Right atrium auricular region (tissue), 2 donors: ENCODE data around the gene FAM83F. TPM values are rescaled to one million over a fixed set of nuclear protein-coding genes. Genes with fewer than 3 reads are reported as not detected.

Source experiments
- DNase-seq: peaks from one replicate; pipeline ENCODE4 v3.0.0-alpha.2; 2019; ENCODE audit warnings: low spot score
- H3K27ac ChIP-seq, 2 donors: fragments of 200-600 bp; sonication (generic); 1 replicate in 1 of 2; 2 replicates in 1 of 2; pipeline ENCODE4 v1.5.1; 2016 to 2019
- H3K27me3 ChIP-seq, 2 donors: fragments of 200-600 bp; sonication (generic); one replicate each; pipeline versions ENCODE4 v1.5.1 to v1.6.0; 2017 to 2019
- H3K36me3 ChIP-seq: fragments of 200-600 bp; sonication (generic); one replicate; pipeline ENCODE4 v1.5.1; 2016
- H3K4me1 ChIP-seq, 2 donors: fragments of 200-600 bp; sonication (generic); one replicate each; pipeline versions ENCODE4 v1.5.1 to v1.6.0; 2017 to 2019
- H3K4me3 ChIP-seq, 2 donors: fragments of 200-600 bp; sonication (generic); 1 replicate in 1 of 2; 2 replicates in 1 of 2; pipeline ENCODE4 v1.5.1; 2017 to 2019; ENCODE audit warnings: mild to moderate bottlenecking in 1 of 2, moderate library complexity in 1 of 2
- H3K9me3 ChIP-seq, 2 donors: fragments of 200-600 bp; sonication (generic); one replicate each; pipeline ENCODE4 v1.5.1; 2019
- total RNA-seq, 2 donors: library from RNA; depleted of rRNA; stranded (reverse); fragments of >200 nt; gene quantifications; one replicate each; pipeline ENCODE4 v1.1.0, GENCODE V29; 2016
- TF ChIP-seq, protein P1 (sequence below), 2 donors: fragments of 200-600 bp; sonication (generic); IDR thresholded peaks; one replicate each; pipeline ENCODE4 v1.5.1; 2019; ENCODE audit warnings: antibody characterized with exemption in 2 of 2

The FAM83F gene
- total RNA-seq, 2 donors from 2014 or later, result 4.4 to 4.6 TPM

DNA sequence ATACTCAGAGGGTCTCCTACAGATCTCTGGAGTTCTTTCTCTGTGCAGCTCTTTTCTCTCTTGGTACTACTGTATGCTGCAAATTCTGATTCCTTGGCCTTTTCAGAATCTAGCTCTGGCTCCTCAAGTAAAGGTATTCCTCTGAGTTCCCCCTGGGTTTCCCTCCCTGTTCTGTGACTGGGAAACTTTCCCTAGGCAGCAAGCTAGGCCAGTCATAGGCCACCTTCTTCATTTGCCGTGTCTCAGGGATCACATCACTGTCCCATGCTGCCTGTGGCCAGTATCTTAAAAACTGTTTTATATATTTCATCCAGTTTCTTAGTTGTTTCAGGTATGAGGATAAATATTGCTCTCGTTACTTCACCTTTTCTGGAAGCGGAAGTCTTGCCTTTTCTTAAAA, 71.2 kb downstream of the FAM83F start:
- Histone ChIP-seq H3K36me3 (no peaks in the 10 kb centered on the region), H3K9me3 (no peaks in the 10 kb centered on the region), H3K27ac (no peak overlapping the region), H3K4me1 (peaks cover 0 to 16% of the 10 kb centered on the region in 2 donors), H3K27me3 (no peaks in the 10 kb centered on the region), H3K4me3 (no peak overlapping the region)
- TF ChIP-seq, protein P1, sequence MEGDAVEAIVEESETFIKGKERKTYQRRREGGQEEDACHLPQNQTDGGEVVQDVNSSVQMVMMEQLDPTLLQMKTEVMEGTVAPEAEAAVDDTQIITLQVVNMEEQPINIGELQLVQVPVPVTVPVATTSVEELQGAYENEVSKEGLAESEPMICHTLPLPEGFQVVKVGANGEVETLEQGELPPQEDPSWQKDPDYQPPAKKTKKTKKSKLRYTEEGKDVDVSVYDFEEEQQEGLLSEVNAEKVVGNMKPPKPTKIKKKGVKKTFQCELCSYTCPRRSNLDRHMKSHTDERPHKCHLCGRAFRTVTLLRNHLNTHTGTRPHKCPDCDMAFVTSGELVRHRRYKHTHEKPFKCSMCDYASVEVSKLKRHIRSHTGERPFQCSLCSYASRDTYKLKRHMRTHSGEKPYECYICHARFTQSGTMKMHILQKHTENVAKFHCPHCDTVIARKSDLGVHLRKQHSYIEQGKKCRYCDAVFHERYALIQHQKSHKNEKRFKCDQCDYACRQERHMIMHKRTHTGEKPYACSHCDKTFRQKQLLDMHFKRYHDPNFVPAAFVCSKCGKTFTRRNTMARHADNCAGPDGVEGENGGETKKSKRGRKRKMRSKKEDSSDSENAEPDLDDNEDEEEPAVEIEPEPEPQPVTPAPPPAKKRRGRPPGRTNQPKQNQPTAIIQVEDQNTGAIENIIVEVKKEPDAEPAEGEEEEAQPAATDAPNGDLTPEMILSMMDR (IDR thresholded peaks at IDR 0.05), result no peak
- no peak for DNase-seq

DNA sequence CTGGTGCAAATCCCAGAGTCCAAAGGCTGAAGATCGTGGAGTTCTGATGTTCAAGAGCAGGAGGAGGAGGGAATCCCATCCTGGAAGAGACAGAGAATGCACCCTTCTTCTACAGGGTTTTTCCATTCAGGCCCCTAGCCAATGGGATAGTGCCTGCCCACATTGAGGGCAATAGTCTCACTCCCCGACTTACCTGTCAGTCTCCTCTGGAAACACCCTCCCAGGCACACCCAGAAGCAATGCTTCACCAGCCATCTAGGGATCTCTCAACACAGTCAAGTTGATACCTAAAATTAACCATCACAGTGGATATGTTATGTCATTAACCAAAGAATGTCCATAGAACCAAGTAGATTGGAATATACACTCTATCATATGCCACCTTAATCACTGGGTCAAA, 72.9 kb downstream of the FAM83F start:
- Histone ChIP-seq H3K4me3 (no peak overlapping the region), H3K9me3 (no peaks in the 10 kb centered on the region), H3K27ac (no peak overlapping the region), H3K36me3 (no peaks in the 10 kb centered on the region), H3K27me3 (no peaks in the 10 kb centered on the region), H3K4me1 (peaks cover 0 to 23% of the 10 kb centered on the region in 2 donors)
- no peak for DNase-seq
- TF ChIP-seq, protein P1 (IDR thresholded peaks at IDR 0.05), result no peak

DNA sequence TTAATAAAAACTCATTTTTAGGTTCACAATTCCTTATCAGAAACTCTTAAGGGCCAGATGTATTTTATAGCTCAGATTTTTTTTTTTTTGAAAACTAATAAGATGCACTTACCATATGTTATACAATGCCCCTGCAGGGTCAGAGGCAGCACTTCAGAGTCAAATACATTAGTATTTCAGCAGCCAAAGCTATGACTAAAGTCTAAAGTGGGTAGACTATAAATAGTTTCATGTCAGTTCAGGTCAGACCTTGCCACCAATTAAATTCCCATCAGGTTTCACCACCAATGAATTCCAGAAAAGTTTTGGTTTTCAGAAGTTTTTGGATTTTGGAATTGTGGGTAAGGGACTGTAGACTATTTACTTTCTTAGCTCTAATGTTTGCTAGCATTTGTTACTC, 75.9 kb downstream of the FAM83F start:
- TF ChIP-seq, protein P1 (IDR thresholded peaks at IDR 0.05), result no peak
- H3K36me3 ChIP-seq, result no peaks in the 10 kb centered on the region
- H3K4me1 ChIP-seq, result peaks cover 0 to 19% of the 10 kb centered on the region in 2 donors
- H3K27ac ChIP-seq, result peak overlapping the region in 1 of 2 donors; percentile 14
- no peaks in the 10 kb centered on the region for H3K9me3 ChIP-seq
- no peaks in the 10 kb centered on the region for H3K27me3 ChIP-seq
- no peak for DNase-seq
- H3K4me3 ChIP-seq, result no peak overlapping the region

DNA sequence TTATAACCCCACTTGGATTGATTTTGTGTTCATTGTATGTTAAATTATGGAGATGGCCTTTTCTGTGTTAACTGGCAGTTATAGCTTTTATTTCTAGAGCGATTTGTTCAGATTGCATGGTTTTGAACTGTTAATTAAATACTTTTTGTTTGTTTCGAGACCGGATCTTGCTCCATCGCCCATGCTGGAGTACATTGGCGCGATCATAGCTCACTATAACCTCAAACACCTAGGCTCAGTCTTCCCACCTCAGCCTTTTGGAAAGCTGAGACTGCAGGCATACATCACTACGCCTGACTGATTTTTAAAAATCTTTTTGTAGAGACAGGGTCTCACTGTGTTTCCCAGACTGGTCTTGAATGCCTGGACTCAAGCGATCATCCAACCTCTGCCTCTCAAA, 77.0 kb downstream of the FAM83F start:
- TF ChIP-seq, protein P1 (IDR thresholded peaks at IDR 0.05), result no peak
- Histone ChIP-seq H3K27me3 (no peaks in the 10 kb centered on the region), H3K27ac (no peak overlapping the region), H3K4me3 (no peak overlapping the region), H3K36me3 (no peaks in the 10 kb centered on the region), H3K9me3 (no peaks in the 10 kb centered on the region), H3K4me1 (peaks cover 0 to 14% of the 10 kb centered on the region in 2 donors)
- DNase-seq, result no peak

DNA sequence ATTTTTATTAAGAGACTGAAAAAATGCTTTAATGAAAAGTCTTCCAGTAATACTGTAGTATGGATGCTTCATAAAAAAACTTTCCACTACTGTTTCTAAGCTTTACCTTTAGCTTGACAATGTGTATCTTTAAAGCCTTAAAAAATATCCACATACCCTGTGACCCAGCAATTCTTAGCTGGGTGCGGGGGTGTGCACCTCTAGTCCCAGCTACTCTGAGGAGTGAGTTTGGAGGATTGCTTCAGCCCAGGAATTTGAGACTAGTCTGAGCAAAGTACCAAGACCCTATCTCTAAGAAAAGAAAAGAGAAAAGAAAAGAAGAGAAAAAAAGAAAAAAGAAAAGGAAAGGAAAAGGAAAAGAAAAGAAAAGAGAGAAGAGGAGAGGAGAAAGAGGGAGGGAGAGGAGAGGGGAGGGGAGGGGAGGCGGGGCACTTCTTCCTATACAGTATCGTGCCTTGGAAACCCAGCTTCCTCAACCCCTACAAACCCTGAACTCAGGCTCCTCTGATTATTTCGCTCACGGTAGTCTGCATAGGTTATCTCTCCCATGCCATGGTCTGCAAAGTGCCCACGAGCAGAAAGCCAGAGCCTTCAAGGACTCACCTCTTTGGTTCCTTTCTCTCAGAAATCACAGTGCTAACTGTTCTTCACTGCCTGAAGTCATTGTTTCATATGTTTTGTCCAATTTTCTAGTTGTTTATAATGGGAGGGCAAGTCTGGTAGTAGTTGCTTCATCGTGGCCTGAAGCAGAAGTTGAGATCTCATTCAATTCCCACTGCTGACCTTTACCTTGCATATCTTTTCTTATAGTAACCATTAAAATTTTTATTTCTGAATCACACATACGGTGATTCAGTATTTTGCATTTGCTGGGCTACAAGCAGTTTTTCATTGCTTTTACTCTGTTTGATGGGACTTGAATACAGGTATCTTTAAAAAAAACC, 82.2 kb downstream of the FAM83F start:
- Histone ChIP-seq H3K36me3 (no peaks in the 10 kb centered on the region), H3K27ac (no peak overlapping the region), H3K4me3 (no peak overlapping the region), H3K27me3 (no peaks in the 10 kb centered on the region), H3K9me3 (no peaks in the 10 kb centered on the region), H3K4me1 (peaks cover 0 to 4% of the 10 kb centered on the region in 2 donors)
- DNase-seq, result no peak
- TF ChIP-seq, protein P1 (IDR thresholded peaks at IDR 0.05), result no peak
